Measurements from ENCODE around the gene ERH. TPM values are rescaled to one million over a fixed set of nuclear protein-coding genes. Genes with fewer than 3 reads are reported as not detected.
A peak's percentile ranks its signal among the peaks of the same experiment; 100 is the strongest.

The ERH gene
- total RNA-seq, 6 donors from 2014 or later = 36.7 to 121 (median 60.5) TPM

GRCh38 chr14:69387311-69387710 is 10.8 kb downstream of the ERH start:
- peaks cover 0 to 8% (median 1%) of the 10 kb centered on the region in 4 donors for H3K4me1 ChIP-seq
- H3K36me3 ChIP-seq = peaks cover 9 to 80% (median 21%) of the 10 kb centered on the region in 4 donors
- no peak overlapping the region for H3K27ac ChIP-seq
- ATAC-seq (ENCODE audit: low FRiP score in 2 of 2) (no peak), DNase-seq (no peak)
- H3K4me3 ChIP-seq = no peak overlapping the region
- 72 to 77% methylated on average over 3 of the region's 3 CpGs for WGBS, 2 donors
- no peak for TF ChIP-seq POLR2A (IDR thresholded peaks at IDR 0.05)
- no peak for TF ChIP-seq EP300 (IDR thresholded peaks at IDR 0.05)
- TF ChIP-seq POLR2AphosphoS5 (IDR thresholded peaks at IDR 0.05) = no peak
- TF ChIP-seq CTCF (IDR thresholded peaks at IDR 0.05) = no peak
- no peaks in the 10 kb centered on the region for H3K9me3 ChIP-seq
- H3K27me3 ChIP-seq = no peaks in the 10 kb centered on the region

- DNase-seq (no peak), ATAC-seq (ENCODE audit: low FRiP score in 2 of 2) (no peak)
- H3K4me3 ChIP-seq = no peak overlapping the region
- TF ChIP-seq POLR2AphosphoS5 (IDR thresholded peaks at IDR 0.05) (no peak), CTCF (IDR thresholded peaks at IDR 0.05) (no peak), EP300 (IDR thresholded peaks at IDR 0.05) (no peak), POLR2A (IDR thresholded peaks at IDR 0.05) (no peak)
- H3K9me3 ChIP-seq = peaks cover 0 to 4% (median 2%) of the 10 kb centered on the region in 4 donors
- peaks cover 0 to 54% (median 11%) of the 10 kb centered on the region in 4 donors for H3K36me3 ChIP-seq
- no peak overlapping the region for H3K27ac ChIP-seq
- WGBS, 2 donors = 80 to 87% methylated on average over 2 of the region's 2 CpGs
- no peaks in the 10 kb centered on the region for H3K4me1 ChIP-seq
- no peaks in the 10 kb centered on the region for H3K27me3 ChIP-seq
Measured at GRCh38 chr14:69378274-69378673, 19.8 kb downstream of the ERH start.

- DNase-seq = no peak
- Histone ChIP-seq H3K27ac (no peak overlapping the region), H3K4me3 (no peak overlapping the region), H3K36me3 (peaks cover 0 to 44% (median 11%) of the 10 kb centered on the region in 4 donors), H3K4me1 (no peaks in the 10 kb centered on the region), H3K27me3 (no peaks in the 10 kb centered on the region), H3K9me3 (peaks cover 0 to 4% (median 2%) of the 10 kb centered on the region in 4 donors)
- peak in 1 of 2 donors; percentile 40 for ATAC-seq (ENCODE audit: low FRiP score in 2 of 2)
- TF ChIP-seq POLR2AphosphoS5 (IDR thresholded peaks at IDR 0.05) (no peak), POLR2A (IDR thresholded peaks at IDR 0.05) (no peak), EP300 (IDR thresholded peaks at IDR 0.05) (no peak), CTCF (IDR thresholded peaks at IDR 0.05) (no peak)
Measured at GRCh38 chr14:69376439-69376838, 21.7 kb downstream of the ERH start.

- no peak overlapping the region for H3K27ac ChIP-seq
- H3K4me3 ChIP-seq = no peak overlapping the region
- TF ChIP-seq EP300 (IDR thresholded peaks at IDR 0.05) = no peak
- TF ChIP-seq POLR2A (IDR thresholded peaks at IDR 0.05) = no peak
- no peak for TF ChIP-seq POLR2AphosphoS5 (IDR thresholded peaks at IDR 0.05)
- TF ChIP-seq CTCF (IDR thresholded peaks at IDR 0.05) = no peak
- peaks cover 0 to 4% (median 2%) of the 10 kb centered on the region in 4 donors for H3K9me3 ChIP-seq
- DNase-seq (no peak), ATAC-seq (ENCODE audit: low FRiP score in 2 of 2) (no peak)
- H3K4me1 ChIP-seq = no peaks in the 10 kb centered on the region
- H3K27me3 ChIP-seq = no peaks in the 10 kb centered on the region
- 94 to 97% methylated on average over 5 of the region's 5 CpGs for WGBS, 2 donors
- peaks cover 0 to 40% (median 11%) of the 10 kb centered on the region in 4 donors for H3K36me3 ChIP-seq
Measured at GRCh38 chr14:69375722-69376121, 22.4 kb downstream of the ERH start.

- ATAC-seq (ENCODE audit: low FRiP score in 2 of 2) (no peak), DNase-seq (no peak)
- H3K36me3 ChIP-seq = peaks cover 0 to 35% (median 11%) of the 10 kb centered on the region in 4 donors
- 84 to 100% methylated on average over 3 of the region's 3 CpGs for WGBS, 2 donors
- H3K4me3 ChIP-seq = no peak overlapping the region
- no peaks in the 10 kb centered on the region for H3K27me3 ChIP-seq
- no peak overlapping the region for H3K27ac ChIP-seq
- no peaks in the 10 kb centered on the region for H3K4me1 ChIP-seq
- peaks cover 0 to 4% (median 2%) of the 10 kb centered on the region in 4 donors for H3K9me3 ChIP-seq
- TF ChIP-seq CTCF (IDR thresholded peaks at IDR 0.05) (no peak), POLR2AphosphoS5 (IDR thresholded peaks at IDR 0.05) (no peak), EP300 (IDR thresholded peaks at IDR 0.05) (no peak), POLR2A (IDR thresholded peaks at IDR 0.05) (no peak)
Measured at GRCh38 chr14:69375182-69375581, 22.9 kb downstream of the ERH start.

All from upper lobe of left lung (tissue), 6 donors.